T-helper 9 cell (primary cell): ENCODE data around the gene RASL10B.

Experiments
- DNase-seq: peaks from one replicate; pipeline ENCODE4 v3.0.0-alpha.2; 2020

The RASL10B gene

DNA sequence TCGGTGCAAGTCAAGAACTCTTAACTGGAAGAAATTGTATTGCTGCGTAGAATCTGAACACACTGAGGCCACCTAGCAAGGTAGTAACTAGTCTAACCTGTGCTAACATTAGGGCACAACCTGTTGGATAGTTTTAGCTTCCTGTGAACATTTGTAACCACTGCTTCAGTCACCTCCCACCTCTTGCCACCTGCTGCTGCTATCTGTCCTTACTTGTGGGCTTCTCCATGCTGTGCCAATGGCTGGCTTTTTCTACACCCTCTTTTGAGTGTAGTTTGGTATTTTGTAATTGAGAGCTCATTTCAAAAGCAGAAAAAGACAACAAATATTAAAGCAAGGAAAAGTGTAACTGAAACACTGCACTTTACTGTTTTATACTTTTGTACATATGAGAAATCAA, 7.7 kb upstream of the RASL10B start:
- no peak for DNase-seq

DNA sequence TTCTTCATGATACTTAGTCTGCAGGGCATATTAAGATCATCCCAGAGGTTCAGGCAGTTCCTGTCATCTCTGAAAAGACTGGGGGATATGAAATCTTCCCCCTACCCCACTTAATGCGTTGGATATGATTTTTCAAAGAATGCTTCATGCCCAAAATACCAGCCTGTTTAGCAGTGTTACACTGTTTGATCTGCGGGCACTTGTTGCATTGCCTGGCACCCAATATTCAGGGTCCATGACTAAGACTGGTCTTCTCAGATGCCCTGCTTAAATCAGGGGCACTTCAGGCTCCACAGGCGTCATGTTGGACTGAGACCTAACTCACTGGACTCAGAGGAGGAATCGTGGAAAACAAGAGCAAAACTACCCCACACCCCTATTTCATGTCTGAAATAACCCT, 6.4 kb upstream of the RASL10B start:
- DNase-seq: no peak

DNA sequence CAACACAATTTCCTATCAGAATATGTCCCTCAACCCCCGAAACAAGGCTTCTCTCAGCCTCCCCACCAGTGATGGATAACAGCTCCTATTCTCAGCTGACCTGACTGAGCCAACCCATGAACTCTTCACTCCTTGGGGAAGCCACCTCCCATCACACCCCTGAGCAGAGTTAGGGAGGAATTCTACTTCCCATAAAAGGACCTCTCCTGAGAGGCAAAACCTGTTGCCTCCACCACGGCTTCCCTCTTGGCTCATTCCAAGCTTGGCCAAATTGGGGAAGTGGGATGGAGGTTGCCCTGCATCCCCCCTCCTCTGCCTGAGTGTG, 5.7 kb upstream of the RASL10B start:
- no peak for DNase-seq

DNA sequence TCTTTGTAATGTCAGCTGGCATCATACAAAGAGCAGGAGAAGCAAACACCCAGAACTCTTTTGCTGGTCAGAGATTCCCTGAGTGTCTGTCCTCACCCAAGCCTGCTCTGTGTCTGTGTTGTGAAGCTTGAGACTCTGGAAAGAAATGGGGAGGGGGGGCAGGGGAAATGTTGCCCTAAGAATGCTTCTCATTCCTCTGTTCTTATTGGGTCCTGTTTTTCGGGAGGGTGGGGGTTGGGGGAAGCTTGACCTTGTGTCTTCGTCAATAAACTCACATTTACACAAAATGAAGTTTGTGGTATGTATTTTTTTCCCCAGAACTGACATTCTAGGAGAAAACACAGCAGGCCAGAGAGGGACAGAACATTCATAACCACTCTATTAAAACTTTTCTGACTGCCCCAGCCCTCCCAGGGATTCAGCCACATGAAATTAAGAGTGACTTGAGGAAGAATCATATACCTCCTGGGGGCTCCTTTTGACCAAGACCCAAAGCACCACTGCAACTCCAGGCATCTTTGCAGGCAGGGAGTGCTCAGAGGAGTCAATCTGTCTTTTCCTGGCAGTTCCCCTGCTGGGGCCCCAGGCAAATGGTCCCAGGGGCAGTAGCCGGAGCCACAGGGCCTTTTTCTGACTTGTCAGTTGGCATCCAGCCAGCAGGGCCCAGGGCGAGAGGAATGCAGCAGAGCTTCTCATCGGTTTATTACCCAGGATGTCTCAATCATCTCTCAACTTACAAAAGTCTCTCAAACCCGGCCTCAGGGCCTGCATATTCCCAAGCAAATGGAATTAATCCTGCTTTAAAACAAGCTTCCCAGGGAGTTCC, 5.1 kb upstream of the RASL10B start:
- DNase-seq: no peak

DNA sequence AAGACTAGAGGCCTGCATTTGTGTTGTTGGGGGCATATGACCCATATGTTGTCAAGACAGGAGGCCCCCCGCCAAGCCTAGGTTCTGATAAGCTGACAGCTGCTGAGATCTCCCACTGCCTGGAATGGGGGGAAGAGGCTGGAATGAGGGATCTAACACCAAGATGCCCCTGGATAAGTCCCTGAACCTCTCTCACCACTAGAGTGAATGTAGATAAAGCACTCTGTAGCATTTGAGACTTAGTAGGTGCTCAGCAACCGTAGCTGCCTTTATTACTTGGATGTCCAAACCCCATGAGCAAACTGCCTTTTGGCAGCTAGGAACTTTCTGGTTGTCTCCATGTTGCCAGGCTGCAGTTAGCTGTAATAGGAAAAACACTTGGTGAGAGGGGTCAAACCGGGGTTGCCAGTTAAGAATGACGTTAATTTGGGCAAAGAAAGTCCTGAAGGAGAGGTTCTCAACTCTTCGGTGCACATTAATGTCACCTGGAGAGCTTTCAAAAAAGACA, 4.4 kb upstream of the RASL10B start:
- no peak for DNase-seq

DNA sequence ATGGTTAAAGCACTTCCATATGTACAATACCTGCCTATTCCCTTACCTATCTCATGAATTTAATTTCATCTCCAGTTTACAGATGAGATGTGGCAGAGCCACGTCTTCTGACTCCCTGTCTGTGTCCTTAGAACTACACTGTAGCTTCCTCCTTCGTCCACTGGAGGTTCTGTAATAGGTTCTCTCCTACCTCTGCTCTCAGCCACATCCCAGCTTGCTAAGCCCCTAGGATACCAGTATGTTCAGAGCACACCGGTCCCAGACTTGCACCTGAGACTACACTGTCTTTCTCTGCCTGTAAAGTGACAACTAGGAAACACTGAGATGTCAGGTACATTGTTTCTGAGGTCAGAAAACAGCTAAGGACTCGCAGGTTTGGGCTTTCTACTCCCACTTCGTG, 3.8 kb upstream of the RASL10B start:
- DNase-seq: no peak

DNA sequence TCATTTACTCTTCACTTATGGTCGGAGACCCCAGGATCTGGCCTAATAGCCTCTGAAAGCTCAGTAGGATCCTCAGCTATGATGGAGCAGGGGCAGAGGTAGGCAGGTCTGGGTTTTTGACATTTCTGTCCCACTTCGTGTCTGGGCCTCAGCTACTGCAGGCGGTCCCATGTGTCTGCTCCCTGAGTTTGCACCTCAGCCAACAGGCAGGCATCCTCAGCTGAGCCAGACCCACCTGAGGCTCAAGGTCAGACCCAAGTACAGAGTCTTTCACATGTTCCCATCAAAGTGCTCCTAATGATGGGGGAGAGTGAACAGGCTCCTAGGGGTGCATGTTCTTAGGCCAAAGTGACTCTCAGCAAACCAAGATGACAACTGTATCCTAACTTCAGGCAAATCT, 2.9 kb upstream of the RASL10B start:
- no peak for DNase-seq

DNA sequence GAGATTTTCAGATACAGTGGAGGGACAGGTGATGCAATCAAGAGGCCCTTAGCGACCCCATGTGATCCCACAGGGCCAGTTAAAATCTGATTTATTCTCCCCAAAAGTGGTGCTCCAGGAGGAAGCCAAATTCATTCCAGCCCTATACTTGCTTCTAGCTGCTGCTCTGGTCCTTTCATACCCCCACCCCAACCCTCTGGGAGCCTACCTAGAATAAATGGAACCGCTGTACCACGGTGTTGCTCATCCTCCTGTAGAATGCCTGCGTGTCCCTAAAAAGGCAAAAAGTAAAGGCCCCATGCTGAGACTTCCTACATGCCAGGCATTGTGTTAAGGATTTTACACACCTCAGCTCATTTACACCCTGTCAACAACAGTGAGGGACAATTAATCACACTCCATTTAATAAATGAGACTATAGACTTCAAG, 2.0 kb upstream of the RASL10B start:
- no peak for DNase-seq

DNA sequence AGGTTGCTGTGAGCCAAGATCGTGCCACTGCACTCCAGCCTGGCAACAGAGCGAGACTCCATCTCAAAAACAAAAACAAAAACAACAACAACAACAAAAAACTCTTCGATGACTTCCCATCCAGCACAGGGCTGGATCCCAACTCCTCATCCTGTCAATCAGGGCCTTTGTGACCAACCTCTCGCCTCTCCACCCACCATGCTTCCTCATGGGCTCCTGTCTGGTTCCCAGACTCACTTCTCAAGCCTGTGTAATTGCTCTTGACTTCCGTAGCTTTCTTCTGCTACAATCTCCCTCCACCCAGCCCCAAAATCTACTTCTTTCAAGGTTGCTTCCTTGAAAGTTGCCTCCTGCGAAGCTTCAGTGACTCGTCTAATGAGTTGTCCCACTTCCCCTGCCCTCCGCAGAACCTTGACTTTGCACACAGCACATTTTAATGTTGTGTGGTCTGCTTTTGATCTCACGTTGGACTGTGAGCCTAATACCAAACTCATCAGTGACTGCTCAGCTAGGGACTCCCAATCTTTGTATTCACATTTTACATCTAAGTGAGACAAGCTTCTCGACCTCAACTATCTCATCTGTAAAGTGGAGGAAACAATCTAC, 936 bp upstream of the RASL10B start:
- DNase-seq: no peak

DNA sequence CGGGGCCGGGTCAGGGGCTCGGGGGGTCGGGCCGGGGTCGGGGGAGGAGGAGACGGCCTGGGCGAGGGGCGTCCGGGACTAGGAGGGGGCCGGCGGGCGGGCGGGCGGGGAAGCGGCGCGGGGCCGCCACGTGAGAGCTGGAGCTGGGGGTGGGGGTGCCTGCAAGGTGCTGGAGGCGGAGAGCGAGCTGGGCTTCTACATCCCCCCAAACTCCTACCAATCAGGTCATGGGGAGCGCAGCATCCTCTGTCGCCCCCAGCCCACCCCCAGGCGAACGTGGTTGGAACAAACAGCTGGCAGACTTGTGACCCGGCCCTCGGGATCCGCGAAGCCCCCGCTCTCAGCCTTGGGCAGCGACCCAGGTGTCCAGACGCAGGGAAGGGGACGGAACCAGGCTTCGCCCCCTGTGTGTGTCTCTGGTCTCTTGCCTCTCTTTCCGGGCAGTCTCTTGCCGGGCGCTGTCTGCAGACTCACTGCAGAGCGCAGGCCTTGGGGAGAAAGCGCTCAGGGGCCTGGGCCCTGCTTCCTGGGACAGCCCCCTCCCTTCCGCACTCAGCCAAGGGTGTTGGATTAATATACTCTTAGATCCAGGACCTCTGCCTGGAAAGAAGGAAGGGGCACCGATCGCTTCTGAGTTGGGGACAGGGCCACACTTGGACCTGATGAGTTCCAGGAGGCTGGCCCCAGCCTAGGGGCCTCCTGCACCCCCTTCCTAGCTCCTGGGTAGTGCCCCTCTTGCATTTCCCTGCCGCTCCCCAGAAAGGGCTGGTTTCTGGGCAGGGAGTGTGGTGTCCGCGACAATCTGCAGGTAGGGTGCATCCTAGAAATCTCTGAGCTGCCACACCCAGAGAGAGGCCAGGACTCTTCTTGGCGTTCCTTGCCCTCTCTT, 722 bp downstream of the RASL10B start:
- DNase-seq: no peak

DNA sequence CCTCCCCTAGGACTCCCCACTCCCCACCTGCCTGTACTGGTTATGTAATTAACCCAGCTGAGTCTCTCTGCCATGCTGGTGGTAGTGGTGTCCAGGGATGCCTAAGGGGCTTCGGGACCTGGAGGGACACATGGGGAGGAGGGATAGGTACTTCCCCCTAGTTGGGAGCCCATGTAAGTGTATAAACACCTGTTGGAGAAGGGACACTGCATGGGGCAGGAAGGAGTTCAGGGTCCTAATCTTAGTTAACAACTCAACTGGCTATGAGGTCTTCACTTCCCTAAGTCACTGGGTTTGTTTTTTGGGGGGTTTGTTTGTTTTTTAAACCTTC, 1.3 kb downstream of the RASL10B start:
- no peak for DNase-seq

DNA sequence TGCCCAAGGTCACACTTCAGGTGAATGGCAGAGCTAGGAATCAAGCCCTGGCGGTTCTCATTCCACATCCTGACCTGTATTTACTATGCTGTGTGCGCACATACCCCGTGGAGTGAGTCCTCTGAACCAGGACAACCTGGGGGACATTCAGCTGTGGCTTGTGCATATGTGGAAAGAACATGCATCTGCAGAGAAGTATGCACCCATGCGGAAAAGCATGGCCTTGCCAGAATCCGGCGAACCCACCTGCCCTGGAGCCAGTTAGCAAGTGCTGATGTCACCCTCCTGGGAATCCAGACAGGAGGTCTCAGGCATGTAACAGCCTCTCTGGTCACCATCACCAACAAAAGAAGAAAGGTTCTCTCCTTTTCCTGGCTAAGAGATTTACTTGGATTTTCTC, 1.9 kb downstream of the RASL10B start:
- no peak for DNase-seq

DNA sequence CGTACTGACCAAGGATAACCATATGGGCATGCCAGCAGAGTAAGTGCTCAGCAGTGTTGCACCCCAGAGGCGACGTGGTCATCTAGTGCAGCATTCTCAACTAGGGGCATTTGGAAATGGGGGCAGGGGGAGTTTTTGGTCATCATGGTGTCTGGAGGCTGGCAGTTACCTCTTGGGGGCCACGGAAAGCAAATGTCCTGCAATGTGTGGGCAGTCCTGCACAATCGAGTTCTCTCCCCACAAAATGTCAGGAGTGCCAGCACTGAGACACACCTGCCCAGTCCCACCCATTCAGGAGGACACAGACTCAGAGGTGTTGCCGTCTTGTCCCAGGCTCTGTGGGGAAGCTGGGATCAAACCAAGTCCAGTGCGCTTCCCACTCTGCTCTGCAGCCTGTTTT, 3.0 kb downstream of the RASL10B start:
- DNase-seq: no peak

DNA sequence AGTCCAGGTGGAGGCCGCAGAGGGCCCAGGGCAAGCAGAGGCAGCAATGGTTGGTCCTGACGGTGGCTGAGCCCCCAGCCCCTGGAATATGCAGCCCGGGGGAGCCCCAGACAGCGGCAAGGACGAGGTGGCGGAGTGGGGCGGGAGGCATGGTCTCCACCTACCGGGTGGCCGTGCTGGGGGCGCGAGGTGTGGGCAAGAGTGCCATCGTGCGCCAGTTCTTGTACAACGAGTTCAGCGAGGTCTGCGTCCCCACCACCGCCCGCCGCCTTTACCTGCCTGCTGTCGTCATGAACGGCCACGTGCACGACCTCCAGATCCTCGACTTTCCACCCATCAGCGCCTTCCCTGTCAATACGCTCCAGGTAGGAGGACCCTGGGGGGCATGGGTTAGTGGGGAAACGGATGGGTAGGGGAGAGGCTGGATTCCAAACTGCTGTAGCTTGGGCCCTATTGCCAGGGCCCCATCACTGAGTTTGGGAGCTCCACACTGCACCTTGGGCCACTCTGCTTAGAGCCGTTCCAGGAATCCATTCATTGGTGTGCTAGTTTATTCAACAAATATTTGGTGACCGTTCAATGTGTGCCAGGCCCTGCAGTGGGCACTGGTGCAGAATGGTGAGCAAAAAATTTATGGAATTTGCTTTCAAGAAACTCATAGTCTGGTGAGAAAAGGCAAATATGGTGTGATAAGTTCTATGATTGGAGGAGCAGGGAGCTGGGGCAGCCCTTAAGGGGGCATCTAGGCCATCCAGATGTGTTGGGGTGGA, 3.8 kb downstream of the RASL10B start:
- no peak for DNase-seq

DNA sequence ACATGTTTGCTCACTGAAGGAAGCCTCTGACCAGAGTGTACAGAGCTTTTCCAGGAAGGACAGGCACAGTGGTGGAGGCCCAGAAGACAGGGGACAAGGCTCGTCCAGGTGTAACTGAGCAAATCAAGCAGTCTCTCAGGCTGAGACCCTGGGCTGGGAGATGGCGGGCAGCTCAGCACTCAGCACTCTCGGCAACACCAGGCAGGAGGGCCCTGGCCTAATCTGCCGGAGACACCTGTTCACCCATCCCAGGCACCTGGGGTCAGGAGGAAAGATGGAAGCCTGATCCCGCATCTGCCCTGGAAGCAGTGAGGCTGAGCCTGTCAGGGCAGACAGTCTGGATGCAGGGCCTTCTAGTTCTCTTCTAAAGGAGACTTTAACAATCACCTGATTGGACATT, 4.8 kb downstream of the RASL10B start:
- no peak for DNase-seq

DNA sequence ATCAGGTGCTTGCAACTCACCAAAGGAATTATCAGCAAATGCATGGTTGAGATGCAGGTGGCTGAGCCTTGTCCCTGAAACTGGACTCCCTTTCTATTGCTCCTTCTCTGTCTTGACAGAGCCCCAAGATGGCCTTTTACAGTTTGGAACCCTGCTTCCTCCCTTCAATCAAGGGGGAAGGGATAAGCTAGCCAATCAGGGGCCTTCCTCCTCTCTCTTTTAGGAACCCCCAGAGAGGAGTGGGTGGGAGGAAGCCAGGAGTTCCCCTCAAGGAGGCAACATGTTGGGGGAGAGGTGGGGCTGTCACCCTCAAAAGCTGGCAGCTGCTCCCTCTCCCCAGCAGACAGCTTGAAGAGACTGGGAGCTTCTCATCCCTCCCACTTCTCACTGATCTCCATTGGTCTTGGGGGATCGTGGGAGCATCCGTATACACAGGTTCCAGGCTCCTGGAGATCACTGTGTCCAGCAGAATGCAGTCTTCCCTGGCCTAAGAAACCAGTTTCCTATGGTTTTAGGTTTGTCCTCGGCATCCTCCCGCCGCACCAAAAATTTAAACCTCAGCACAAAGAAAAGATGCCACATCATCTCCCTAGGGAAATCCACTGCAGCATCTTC, 7.2 kb downstream of the RASL10B start:
- no peak for DNase-seq

DNA sequence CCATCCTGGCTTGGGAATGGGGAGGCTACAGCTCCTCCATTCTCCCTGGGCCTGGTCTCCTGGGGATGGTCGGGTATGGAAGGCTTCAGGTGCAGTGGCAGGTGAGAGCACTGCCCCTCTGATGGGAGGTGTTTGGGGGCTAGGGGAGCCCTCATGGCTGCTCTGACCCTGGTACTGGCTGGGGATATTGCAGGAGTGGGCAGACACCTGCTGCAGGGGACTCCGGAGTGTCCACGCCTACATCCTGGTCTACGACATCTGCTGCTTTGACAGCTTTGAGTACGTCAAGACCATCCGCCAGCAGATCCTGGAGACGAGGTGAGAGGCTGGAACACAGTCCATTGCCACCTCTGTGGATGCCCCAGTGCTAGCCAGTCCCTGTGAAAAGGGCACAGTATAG, 8.8 kb downstream of the RASL10B start:
- DNase-seq: no peak

DNA sequence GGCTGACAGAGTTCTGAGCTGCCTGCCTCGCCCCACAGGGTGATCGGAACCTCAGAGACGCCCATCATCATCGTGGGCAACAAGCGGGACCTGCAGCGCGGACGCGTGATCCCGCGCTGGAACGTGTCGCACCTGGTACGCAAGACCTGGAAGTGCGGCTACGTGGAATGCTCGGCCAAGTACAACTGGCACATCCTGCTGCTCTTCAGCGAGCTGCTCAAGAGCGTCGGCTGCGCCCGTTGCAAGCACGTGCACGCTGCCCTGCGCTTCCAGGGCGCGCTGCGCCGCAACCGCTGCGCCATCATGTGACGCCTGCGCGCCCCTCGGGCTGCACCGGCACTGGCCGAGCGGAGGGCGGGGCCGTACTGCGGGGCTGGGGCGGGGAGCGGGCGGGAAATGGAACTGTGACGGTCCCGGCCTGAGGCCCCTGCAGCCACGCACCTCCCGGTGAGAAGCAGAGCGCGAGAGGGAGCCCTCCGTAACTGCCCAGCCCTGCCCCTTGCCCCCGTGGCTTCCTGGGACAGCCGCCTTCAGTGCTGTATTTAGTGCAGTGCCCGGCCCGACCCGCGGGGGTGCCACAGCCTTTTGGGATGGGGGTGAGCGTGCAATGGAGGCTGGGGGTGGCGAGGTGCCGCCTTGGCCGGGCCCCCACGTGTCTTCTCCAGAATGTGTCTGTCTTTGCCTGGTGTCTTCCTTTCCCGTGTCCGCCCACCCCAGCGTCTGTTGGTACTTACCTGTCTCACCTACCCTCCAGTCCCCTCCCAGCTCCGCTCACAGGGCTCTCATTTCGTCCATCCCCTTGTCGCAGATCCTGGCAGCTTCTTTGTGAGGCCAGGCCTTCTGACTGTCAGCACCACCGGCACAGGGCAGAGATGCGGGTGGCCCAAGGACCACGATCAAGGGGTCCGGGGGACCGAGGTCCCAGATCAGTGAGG, 9.8 kb downstream of the RASL10B start:
- no peak for DNase-seq

DNA sequence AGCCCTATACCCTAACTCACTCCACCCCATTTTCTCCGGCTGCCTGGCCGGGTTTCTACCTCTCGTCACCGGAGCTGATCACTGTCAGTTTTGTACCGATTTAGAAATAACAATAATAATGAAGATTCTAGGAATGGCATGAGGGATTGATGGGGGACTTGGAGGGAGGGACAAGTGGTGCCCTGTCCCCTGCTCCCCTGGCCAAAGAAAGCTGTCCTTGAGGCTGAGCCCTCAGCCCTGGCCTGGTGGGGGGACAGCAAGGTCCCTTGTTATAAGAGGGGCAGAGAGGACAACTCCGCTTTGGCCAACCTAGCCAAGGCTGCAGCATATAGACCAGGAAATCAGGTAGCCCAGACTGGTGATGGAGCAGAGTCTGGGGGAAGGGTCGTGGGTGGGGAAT, 11.1 kb downstream of the RASL10B start:
- no peak for DNase-seq

DNA sequence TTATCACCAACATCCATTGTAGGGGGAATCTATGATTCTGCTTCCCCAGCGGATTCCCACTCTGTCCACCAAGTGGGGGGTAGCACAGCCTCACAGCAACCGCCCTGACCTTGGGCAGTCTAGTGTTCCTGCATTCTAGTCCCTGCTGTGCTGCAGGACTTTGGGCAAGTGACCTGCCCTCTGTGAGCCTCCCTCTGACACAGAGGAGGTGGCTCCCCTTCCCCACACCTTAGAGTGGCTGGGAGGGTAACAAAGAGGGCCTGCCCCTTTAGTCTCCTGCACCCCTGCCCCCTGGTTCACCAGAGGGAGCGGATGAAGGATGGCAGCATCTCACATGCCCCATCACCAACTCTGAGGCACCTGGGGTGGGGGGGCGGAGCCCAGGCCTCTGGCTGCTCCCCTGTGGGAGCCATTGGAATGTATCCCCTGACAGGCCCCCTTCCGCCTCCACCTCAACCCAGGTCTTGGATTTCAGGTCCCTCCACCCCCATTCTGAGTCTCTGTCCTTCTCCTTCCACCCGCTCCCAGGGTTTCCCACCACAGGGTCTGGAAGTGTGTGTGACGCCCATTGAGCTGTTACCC, 11.5 kb downstream of the RASL10B start:
- no peak for DNase-seq
